ENCODE data around the gene ADGRB3.

ADGRB3 gene

GRCh38 chr6:69338431-69339162, 703.5 kb downstream of the ADGRB3 start:
- no peak for TF ChIP-seq CTCF (IDR thresholded peaks at IDR 0.05)
- Histone ChIP-seq H3K27ac (no peak overlapping the region), H3K4me1 (no peaks in the 10 kb centered on the region), H3K9me3 (no peaks in the 10 kb centered on the region), H3K4me3 (no peak overlapping the region), H3K36me3 (no peaks in the 10 kb centered on the region), H3K27me3 (no peaks in the 10 kb centered on the region)
- no peak for DNase-seq
- intact Hi-C loops (cut with DNase I; ENCODE audit: low total_unique reads), result no loop called here

GRCh38 chr6:69339163-69339550, 704.1 kb downstream of the ADGRB3 start:
- no peaks in the 10 kb centered on the region for H3K9me3 ChIP-seq
- intact Hi-C loops (cut with DNase I; ENCODE audit: low total_unique reads), result no loop called here
- no peak for TF ChIP-seq CTCF (IDR thresholded peaks at IDR 0.05)
- no peak for DNase-seq
- no peak overlapping the region for H3K4me3 ChIP-seq
- H3K27ac ChIP-seq, result no peak overlapping the region
- H3K4me1 ChIP-seq, result no peaks in the 10 kb centered on the region
- no peaks in the 10 kb centered on the region for H3K27me3 ChIP-seq
- no peaks in the 10 kb centered on the region for H3K36me3 ChIP-seq

- Histone ChIP-seq H3K4me1 (no peaks in the 10 kb centered on the region), H3K4me3 (no peak overlapping the region), H3K27ac (no peak overlapping the region), H3K27me3 (no peaks in the 10 kb centered on the region), H3K36me3 (no peaks in the 10 kb centered on the region), H3K9me3 (no peaks in the 10 kb centered on the region)
- intact Hi-C loops (cut with DNase I; ENCODE audit: low total_unique reads), result no loop called here
- no peak for DNase-seq
- TF ChIP-seq CTCF (IDR thresholded peaks at IDR 0.05), result no peak
Measured at GRCh38 chr6:69340196-69340595, 705.1 kb downstream of the ADGRB3 start.

- no peaks in the 10 kb centered on the region for H3K27me3 ChIP-seq
- no peak for TF ChIP-seq CTCF (IDR thresholded peaks at IDR 0.05)
- no peak for DNase-seq
- H3K9me3 ChIP-seq, result no peaks in the 10 kb centered on the region
- intact Hi-C loops (cut with DNase I; ENCODE audit: low total_unique reads), result no loop called here
- H3K4me1 ChIP-seq, result no peaks in the 10 kb centered on the region
- no peak overlapping the region for H3K27ac ChIP-seq
- no peaks in the 10 kb centered on the region for H3K36me3 ChIP-seq
- no peak overlapping the region for H3K4me3 ChIP-seq
Measured at GRCh38 chr6:69343851-69344250, 708.8 kb downstream of the ADGRB3 start.

GRCh38 chr6:69349771-69350170, 714.7 kb downstream of the ADGRB3 start:
- TF ChIP-seq CTCF (IDR thresholded peaks at IDR 0.05), result no peak

GRCh38 chr6:69362209-69362608, 727.1 kb downstream of the ADGRB3 start:
- DNase-seq, result no peak
- Histone ChIP-seq H3K36me3 (no peaks in the 10 kb centered on the region), H3K4me3 (no peak overlapping the region), H3K4me1 (no peaks in the 10 kb centered on the region), H3K27ac (no peak overlapping the region), H3K27me3 (no peaks in the 10 kb centered on the region), H3K9me3 (no peaks in the 10 kb centered on the region)
- no peak for TF ChIP-seq CTCF (IDR thresholded peaks at IDR 0.05)
- intact Hi-C loops (cut with DNase I; ENCODE audit: low total_unique reads), result no loop called here

More at GRCh38 chr6:69349771-69350170, 714.7 kb downstream of the ADGRB3 start:
- Histone ChIP-seq H3K9me3 (no peaks in the 10 kb centered on the region), H3K27ac (no peak overlapping the region), H3K27me3 (no peaks in the 10 kb centered on the region), H3K4me3 (no peak overlapping the region), H3K4me1 (no peaks in the 10 kb centered on the region), H3K36me3 (no peaks in the 10 kb centered on the region)
- DNase-seq, result no peak
- intact Hi-C loops (cut with DNase I; ENCODE audit: low total_unique reads), result no loop called here
